Kasumi-1 (cell line): Measurements from ENCODE around the gene STOX1.
"Not testable (repeated sequence)": the region's sequence is repeated elsewhere in the genome, so short reads cannot be mapped to it uniquely, and the experiment has no call there.

ENCODE experiments used
- DNase-seq, 2 experiments: peaks; one replicate each; lab custom pipeline; 2025; lab: John Stamatoyannopoulos, UW

Gene STOX1

DNA sequence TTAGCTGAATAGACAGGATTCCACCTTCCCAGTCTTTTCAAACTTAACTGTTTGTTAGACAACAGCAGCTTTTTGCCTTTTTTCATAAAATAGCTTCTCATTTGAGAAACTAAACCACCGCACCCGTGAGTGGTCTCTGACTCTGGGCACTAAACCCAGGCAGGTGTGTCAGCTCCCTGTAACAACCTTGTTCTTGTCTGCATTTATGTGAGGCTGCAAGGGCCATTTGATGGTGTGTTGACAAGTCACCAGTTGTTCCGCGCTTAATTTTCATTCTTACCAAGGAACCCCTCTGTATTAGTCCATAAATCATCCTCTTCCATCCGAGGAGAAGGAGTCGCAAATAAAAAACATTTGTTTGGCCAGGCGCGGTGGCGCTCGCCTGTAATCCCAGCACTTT is 1.5 kb downstream of the STOX1 start:
- DNase-seq: no peak

DNA sequence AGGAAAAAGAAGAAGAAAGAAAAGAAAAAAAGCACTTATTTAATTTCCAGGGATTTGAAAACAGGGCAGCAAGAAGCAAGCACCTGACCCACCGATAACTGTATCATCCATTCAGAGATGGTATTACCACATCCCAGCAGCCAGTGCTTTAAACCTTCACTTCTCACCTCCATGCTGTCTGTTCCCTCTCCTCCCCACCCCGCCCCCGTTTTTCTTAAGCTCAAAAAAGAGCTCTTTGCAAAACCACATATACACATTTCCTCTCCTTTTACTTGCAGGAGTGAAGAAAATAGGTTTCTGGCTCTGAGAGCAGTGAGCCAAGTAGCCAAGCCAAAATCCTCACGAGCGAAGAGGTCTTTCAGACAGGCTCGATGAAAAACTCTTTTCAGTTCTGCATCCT is 2.2 kb downstream of the STOX1 start:
- DNase-seq: no peak

DNA sequence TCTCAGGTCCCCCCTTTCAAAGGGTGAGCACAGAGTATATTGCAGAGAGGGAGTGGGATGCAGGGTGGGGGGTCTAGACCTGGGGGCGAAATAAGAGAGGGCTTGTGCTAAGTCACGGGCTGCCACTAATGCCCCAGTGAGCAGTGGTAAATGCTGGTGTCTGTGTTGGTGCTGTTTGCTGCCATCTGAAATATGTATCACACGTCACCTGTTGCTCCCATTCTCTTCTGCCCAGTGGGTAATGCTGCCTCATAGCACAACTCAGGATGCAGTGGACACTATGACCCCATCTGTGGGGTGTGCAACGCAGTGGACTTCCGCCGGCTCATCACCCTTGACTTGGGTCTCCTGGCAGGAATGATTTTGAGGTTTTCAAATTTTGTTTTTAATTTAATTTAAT is 2.6 kb downstream of the STOX1 start:
- DNase-seq: no peak

DNA sequence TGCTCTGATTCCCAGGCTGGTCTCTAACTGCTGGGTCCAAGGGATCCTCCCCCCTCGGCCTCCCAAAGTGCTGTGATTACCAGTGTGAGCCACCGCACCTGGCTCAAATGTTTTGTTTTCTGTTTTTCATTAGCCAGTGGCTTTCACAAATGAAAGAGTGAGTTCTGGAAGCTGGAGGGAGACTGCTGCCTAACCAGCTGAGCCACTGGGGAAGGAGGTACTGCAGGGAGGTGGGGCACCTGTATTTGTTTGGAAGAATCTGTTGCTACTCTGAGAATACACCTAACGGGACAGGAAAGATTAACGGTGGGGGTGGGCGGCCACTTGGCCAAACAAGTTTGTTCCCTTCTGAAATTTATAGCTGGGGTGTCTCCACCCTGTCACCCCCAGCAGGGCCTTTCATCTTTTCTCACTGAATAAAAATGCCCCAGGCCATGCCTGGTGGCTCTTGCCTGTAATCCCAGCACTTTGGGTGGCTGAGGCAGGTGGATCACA is 4.7 kb downstream of the STOX1 start:
- DNase-seq: no peak

DNA sequence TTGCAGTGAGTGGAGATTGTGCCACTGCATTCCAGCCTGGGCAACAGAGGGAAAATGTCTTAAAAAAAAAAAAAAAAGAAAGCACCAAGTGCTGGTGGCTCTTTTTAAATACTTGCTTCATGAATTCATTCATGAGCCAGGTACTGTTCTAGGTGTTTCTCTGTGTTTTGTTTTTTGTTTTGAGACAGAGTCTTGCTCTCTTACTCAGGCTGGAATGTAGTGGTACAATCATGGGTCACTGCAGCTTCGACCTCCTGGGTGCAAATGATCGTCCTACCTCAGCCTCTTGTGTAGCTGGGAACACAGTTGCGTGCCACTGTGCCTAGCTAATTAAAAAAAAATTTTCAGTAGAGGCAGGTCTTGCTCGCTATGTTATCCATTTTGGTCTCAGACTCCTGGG is 5.3 kb downstream of the STOX1 start:
- DNase-seq: no peak

DNA sequence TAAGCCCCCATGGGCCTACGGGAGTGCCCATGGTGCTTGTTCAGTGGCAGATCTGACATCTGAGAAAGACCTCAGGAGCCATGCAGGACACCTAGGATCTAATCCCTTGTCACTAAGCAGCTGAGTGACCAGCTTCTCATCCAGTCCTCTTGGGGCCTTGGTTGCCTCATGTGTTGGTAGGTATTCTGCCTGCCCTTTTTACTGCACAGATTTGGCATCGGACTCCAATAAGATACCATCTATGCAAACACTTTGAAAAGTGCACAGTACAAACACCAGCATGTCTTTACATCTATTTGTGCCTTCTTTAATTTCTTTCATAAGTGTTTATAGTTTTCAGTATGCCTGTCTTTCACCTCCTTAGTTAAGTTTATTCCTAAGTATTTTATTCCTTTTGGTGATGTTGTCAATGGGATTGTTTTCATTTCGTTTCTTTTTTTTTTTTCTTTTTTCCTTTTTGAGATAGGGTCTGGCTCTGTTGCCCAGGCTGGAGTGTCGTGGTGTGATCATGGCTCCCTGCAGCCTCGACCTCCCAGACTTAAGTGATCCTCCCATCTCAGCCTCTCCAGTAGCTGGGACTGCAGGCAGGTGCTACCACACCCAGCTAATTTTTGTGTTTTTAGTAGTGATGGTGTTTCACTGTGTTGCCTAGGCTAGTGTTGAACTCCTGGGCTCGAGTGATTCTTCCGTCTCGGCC is 10.4 kb downstream of the STOX1 start:
- no peak for DNase-seq

DNA sequence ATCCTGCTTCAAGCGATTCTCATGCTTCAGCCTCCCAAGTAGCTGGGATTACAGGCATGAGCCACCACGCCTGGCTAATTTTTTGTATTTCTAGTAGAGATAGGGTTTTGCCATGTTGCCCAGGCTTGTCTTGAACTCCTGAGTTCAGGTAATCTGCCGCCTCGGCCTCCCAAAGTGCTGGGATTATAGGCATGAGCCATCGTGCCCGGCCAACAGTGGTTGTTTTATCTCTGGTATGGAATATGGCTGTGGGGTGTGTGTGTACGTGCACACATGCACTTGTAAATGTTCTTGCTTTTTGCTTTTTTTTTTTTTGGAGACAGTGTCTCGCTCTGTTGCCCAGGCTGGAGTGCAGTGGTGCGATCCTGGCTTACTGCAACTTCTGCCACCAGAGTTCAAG is 13.3 kb downstream of the STOX1 start:
- DNase-seq: not testable (repeated sequence)

DNA sequence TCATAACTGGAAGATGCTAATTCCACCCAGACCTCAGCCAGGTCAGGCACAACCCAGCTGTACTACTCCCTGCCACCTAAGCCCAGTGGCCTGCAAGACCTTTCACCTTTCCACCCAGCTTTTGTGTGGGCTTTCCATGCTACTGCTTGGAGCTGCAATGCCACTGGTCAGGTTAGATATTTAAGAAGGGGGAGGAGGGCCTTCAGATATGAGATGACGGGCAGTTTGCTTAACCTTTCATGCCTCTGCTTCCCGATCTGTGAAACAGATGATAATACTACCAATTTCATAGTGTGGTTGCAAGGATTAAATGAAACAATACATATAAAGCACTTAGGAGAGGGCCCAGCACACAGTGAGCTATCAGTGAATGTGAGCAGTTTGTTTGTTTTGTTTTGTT is 20.9 kb downstream of the STOX1 start:
- DNase-seq: no peak

DNA sequence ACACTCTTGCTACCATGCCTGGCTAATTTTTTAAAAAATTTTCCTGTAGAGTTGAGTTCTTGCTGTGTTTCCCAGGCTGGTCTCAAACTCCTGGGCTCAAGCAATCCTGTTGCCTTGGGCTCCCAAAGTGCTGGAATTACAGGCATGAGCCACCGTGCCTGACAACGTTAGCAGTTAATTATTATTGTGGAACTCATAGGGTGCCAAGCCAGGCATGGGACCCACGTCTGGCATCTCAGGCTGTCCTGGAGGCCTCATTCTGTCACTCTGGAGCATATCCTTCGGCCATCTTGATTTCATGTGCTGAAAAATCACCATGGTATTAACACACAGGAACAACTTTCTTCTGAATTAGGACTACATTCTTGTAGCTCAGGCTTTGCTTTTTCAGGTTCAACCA is 21.5 kb downstream of the STOX1 start:
- no peak for DNase-seq

DNA sequence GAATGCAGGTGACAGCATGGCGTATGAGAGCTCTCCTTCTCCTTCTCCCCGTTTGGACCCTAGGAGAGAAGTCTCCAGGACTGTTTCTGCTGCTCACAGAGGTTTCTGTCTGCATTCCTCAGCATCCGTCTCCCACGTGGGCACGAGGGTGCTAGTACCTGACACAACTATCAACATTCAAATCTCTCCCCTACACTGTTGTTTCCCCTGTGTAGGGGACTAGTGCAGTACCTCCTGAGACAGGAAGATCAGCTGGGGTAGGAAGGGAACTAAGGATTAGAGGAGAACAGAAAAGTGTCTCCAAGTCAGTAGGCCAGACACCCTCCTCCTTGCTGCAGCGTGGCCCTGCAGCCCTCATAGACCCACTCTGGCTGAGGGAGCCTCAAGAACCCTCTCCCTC is 29.0 kb downstream of the STOX1 start:
- no peak for DNase-seq

DNA sequence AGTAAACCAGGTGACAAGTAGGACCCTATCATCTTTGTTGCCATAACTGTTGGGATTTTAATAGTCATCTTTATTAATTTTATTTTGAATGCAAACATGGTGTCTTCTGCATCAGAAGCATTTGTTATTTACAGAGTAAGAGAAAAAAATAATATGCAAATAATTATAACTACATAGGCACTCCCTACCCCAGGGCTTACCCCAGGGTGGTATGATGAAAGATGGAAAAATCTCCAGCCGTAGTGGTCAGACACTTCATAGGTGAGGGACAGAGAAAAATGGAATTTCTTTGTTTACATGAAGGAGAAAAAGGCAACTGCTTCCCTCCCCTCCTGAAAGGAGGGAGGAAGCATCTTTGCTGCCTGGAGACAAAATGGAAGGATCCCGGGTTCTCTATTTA is 29.7 kb downstream of the STOX1 start:
- DNase-seq: no peak

DNA sequence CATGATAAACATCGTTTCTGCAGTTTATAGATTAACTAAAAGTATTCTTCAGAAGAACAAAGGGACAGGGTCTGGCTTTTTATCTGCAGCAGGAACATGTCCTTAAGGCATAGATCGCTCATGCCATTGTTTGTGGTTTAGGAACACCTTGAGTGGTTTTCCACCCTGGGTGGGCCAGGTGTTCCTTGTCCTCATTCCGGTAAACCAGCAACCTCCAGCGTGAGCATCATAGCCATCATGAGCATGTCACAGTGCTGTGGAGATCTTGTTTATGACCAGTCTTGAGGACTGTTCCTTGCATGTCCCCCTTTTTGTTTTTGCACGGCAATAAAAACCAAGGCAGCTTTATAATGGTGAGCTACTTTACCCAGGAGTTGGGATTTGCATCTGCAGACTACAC is 33.9 kb downstream of the STOX1 start:
- no peak for DNase-seq

DNA sequence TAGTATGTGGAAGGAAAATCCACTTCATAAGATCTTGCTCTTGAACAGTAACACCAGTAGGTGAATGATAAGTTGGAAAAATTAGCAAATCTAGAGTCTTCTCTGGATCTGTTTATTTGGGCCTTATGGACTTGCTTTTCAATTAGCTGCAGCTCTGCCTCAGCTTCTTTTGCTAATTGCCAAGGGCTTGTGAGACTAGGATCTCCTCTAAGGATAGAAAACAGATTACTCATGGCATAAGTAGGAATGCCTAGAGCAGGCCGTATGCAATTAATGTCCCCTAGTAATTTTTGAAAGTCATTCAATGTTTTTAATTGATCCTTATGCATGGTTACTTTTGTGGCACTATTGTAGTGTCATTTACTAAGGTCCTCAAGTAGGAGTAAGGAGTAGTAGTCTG is 37.3 kb downstream of the STOX1 start:
- DNase-seq: no peak

DNA sequence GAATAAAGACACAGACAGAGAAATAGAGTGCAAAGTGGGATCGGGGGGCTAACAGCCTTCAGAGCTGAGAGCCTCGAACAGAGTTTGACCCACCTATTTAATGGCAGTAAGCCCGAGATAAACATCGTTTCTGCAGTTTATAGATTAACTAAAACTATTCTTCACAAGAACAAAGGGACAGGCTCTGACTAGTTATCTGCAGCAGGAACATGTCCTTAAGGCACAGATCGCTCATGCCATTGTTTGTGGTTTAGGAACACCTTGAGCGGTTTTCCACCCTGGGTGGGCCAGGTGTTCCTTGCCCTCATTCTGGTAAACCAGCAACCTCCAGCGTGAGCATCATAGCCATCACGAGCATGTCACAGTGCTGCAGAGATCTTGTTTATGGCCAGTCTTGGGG is 40.8 kb downstream of the STOX1 start:
- DNase-seq: not testable (repeated sequence)

DNA sequence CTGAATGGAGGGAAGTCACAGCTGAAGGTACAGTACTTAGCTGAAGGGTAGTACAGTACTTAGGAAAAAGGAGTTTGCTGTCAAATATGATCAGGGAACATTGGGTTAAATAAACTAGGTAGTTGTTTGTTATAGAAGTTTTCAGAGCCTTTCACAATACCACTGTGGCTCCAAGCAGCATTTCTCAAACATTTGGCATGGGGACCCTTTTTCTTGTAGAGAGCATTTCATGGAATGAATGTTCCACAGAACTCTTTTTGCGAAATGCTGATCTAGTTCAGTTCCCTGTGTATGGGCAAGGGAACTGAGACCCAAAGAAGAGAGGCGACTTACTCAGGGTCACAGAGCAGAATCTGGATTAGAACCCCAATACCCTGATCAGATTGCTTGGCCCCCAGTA is 42.3 kb downstream of the STOX1 start:
- DNase-seq: no peak

DNA sequence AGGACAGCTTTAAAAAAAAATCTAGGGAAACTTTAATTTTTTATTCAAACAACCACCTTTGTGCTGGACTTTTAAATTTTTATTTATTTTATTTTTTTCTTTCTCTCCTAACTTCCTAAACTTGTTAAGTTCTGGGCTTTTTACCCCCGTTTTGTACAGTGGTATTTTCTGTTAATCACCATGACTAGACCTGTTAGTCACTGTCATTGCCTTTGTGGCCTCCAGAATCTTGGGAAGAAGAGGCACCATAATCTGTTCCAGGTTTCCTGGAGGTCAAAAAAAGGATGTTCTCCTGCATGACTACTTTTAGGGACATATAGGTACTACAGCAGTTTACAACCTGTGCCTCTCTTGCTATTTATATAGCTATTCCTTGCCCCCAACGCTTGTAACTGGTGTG is 42.7 kb downstream of the STOX1 start:
- DNase-seq: no peak

DNA sequence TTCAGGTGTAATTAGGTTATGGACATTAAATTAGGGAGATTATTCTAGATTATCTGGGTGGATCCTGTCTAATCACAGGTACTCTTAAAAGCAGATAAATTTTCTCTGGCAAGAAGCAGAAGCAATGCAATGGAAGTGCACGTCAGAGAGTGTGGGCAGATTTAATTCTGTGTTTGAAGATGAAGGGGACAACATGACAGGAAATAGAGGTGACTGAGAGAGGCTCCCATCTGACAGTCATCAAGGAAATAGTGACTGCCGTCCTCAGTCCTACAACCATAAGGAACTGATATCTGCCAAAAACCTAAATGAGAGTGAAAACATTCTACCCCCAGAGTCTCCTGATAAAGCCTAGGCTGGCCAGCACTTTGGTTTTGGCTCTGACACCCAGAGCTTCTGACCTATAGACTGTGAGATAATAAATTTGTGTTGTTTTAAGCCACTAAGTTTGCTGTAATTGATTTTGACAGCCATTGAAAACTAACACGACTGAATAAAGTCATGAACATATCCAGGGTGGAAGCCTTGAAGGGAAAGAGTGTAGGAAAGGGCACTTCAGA is 43.3 kb downstream of the STOX1 start:
- no peak for DNase-seq

DNA sequence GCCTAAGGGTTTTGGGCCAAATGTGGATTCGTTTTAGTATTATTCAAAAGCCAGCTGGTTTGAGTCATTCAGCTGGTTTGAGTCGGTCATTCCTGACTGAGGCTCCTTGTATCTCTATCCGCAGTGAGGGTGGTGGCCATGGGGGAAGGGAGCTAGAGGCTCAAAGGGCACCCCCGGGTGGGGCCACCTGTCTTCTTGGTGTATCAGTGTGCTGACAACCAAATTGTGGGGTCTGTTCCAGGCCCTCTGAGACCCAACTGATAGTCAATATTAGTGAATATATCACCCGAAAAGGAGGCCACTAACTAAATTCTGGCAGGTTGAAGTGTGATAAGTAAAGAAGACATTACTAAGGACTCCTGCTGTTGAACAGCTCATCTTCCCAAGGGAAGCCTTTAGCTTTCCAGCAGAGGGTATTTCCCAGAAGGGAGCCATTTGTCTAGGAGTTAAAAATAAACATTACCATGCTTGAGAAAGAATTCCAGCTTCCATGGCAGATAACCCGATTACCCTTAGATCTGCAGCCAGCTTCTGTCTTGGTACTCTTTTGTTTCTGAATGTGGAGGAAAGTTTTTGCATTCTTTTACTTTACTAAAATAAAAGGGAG is 43.9 kb downstream of the STOX1 start:
- no peak for DNase-seq

DNA sequence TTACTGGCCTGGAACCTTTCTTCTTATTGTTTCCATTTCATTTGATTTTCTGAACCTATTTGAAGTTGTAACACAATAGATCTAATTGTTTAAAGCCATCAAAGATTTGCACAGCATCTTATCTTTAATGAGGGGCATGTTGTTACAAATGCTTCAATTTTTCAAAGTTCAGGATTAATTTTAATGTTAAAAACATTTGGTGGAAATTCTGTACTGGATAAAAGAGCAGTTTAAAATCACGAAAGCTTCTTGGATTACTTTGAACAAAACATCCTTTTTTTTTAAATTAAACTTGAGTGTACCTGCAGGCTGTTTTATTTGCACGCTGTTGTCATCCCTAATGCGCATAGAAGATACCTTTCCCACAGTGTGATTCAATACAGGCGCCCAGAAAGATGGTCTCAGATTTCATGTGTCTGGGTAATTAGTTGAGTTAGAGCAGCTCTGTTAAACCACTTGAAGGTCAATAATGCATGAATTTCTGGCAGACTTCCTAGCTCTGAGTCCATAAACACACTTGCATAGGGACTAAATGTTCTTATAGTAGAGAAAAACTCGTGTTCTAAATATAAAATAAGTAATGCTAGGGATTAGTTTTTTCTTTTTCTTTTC is 44.5 kb downstream of the STOX1 start:
- no peak for DNase-seq

DNA sequence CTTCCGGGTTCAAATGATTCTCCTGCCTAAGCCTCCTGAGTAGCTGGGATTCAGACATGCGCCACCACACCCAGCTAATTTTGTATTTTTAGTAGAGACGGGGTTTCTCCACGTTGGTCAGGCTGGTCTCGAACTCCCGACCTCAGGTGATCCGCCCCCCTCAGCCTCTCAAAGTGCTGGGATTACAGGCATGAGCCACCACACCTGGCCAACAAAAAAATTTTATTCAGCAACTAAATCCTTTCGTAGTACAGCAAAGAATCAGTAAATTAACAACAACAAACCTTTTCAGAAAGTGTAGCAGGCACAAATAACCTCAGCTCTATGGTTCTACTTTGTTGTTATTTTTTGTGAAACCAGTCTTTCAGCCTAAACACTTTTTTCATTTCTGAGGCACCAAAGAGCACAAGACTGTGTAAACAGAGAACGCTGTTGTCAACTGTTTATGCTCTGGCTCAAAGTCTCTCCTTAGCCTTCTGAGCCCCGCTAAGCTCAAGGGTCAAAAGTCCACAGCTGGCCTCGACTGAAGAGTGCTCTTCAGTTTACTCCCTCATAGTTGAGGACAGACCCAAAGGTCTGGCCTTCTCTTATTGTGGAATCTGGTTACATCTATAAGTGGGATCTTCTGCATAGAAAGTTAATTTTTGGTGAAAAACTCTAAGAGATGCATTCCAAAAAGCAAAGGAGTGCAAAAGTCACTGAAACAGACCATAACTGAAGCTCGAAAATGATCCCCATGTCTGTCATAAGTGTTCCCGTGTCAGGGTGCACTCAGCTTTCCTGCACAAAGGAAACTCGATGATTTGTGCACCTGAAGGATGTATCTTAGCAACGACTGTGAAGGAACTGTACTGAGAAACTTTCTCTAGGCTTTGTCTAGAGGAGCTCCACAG is 49.2 kb downstream of the STOX1 start:
- no peak for DNase-seq

DNA sequence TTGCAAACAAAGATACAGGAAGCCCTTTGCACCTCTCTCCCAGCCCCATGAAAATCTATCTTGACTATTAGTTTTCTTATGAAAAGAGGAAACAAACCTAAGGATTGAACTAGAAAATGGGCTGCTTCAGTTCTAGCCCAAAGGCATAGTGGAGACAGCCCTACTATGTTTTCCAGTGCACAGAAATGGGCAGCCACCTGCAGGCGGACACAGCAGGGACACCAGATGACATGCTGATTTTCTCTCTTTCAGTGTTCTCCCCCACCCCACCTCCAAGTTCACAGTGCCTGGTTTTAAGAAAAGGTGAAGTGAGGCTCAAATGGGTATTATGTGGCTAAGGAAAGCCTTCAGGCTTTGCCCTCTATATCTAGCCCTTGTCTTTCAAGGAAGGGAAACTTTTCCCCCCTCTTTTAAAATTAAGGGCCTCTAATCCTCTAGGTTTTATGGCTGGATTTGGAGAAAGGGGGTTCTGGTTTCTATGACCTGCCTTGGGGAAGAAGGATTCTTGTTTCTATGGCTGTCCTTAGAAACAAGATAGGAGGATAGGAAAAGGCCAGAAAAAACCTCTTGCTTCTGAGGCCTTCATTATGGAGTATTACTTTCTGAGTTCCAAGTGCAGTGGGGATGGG is 50.3 kb downstream of the STOX1 start:
- DNase-seq: no peak

DNA sequence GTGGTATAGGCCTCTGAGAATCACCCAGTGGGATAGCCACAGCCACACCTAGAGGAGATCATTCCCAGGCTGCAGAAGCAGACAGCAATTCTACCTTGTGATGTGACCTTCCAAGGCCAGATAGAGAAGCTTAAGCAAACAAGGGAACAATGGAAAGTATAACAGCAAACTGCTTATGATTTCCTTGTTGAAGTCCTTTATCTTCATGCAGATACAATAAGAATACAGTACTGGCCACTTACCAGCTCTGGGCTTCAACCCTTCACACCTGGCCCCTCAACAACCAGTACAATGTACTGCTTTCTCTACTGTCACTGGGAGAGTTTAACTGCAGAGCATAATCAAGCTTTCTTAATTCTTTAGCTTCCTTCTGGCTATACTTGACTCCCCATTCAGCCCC is 51.2 kb downstream of the STOX1 start:
- DNase-seq: no peak
